CD4-positive, alpha-beta T cell treated with Interleukin-6 at 100 ng/mL for 8 hours (primary cell): ENCODE results near the gene PSMD9.
A peak's percentile ranks its signal among the peaks of the same experiment; 100 is the strongest.
"Not testable (repeated sequence)": the region's sequence is repeated elsewhere in the genome, so short reads cannot be mapped to it uniquely, and the experiment has no call there.

Experiments used
- DNase-seq: peaks from one replicate; pipeline ENCODE4 v3.0.0-alpha.2; 2020; ENCODE audit warnings: mixed read lengths, low spot score

Gene PSMD9

GRCh38 chr12:121873216-121873569, 15.4 kb upstream of the PSMD9 start:
- DNase-seq: no peak

GRCh38 chr12:121874071-121874470, 14.5 kb upstream of the PSMD9 start:
- no peak for DNase-seq

GRCh38 chr12:121875582-121875981, 13.0 kb upstream of the PSMD9 start:
- DNase-seq: no peak

GRCh38 chr12:121876080-121876447, 12.5 kb upstream of the PSMD9 start:
- DNase-seq: not testable (repeated sequence)

- no peak for DNase-seq
These were observed 5.3 kb upstream of the PSMD9 start for GRCh38 chr12:121883315-121883660.

- not testable (repeated sequence) for DNase-seq
These were observed 3.5 kb upstream of the PSMD9 start for GRCh38 chr12:121885129-121885528.

GRCh38 chr12:121888083-121888477, 510 bp upstream of the PSMD9 start:
- no peak for DNase-seq

GRCh38 chr12:121889274-121889624, 659 bp downstream of the PSMD9 start:
- no peak for DNase-seq

GRCh38 chr12:121889661-121890060, 1.1 kb downstream of the PSMD9 start:
- DNase-seq: not testable (repeated sequence)

GRCh38 chr12:121892673-121893561, 4.3 kb downstream of the PSMD9 start:
- DNase-seq: no peak

GRCh38 chr12:121893961-121894460, 5.4 kb downstream of the PSMD9 start:
- DNase-seq: no peak

GRCh38 chr12:121894633-121895032, 6.0 kb downstream of the PSMD9 start:
- no peak for DNase-seq

- DNase-seq: no peak
These were observed 9.7 kb downstream of the PSMD9 start for GRCh38 chr12:121898287-121898686.

- DNase-seq: no peak
These were observed 11.0 kb downstream of the PSMD9 start for GRCh38 chr12:121899590-121899989.

- DNase-seq: no peak
These were observed 14.6 kb downstream of the PSMD9 start for GRCh38 chr12:121903202-121903601.

GRCh38 chr12:121905746-121906145, 17.2 kb downstream of the PSMD9 start:
- DNase-seq: no peak

- DNase-seq: no peak
These were observed 20.1 kb downstream of the PSMD9 start for GRCh38 chr12:121908702-121909101.

- DNase-seq: no peak
These were observed 23.4 kb downstream of the PSMD9 start for GRCh38 chr12:121911824-121912585.

- no peak for DNase-seq
These were observed 27.3 kb downstream of the PSMD9 start for GRCh38 chr12:121915841-121916321.

GRCh38 chr12:121916719-121917118, 28.1 kb downstream of the PSMD9 start:
- no peak for DNase-seq

- DNase-seq: peak; percentile 96
These were observed 29.5 kb downstream of the PSMD9 start, which contains the start of gene CFAP251 for GRCh38 chr12:121917950-121918678. CFAP251 (plus strand) TSS chr12:121918592; CDS start chr12:121921306, 2,714 bp downstream.

GRCh38 chr12:121918679-121919038, 30.1 kb downstream of the PSMD9 start:
- DNase-seq: no peak
